Measurements from ENCODE around the gene RALGAPA1. TPM values are rescaled to one million over a fixed set of nuclear protein-coding genes. Genes with fewer than 3 reads are reported as not detected.
A peak's percentile ranks its signal among the peaks of the same experiment; 100 is the strongest.

The RALGAPA1 gene
- total RNA-seq, 3 donors from 2014 or later (not counting 1 experiment from before 2014, with no cell fraction given): 66.5 to 101 (median 90.7) TPM

DNA sequence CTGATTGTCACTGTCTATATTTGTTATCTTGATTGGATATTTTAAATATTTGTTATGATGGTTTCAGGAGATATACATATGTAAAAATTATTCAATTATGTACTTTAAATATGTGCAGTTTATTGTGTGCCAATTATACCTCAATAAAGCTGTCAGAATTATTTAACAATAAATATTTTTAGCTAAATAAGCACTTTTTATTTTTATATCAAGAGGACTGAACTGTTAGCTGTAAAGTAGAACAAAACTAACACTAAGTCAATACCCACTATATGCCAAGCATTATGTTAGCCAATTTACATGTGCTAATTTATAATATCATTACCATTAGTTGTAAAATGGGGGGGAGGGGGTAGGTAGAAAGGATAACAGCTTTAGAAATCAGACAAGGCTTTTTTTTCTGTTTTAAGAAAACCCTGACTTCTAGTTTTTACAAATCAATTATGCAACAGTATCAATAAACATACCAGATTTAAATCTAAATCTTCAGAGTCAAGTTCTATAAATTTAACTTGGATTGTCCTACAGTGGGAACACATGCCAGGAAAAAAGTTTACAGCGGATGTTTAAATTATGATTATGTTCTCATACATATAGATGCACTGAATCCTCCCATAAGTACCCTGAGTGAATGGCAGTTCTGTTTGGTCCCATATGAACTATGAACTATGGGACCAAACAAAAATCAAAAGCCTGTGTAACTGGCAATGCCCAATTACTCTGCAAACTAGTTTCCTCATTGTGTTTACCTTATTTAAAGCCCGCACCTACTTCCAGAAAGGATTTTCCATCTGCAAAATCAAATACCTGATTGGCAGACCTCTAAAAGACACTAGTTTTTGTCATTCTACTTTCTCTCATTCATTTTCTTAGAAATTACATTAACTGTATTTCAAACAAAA lies 2.8 kb downstream of the RALGAPA1 start:
- H3K4me3 ChIP-seq (ENCODE audit: low read length): no peak overlapping the region
- no peak for DNase-seq
- H3K27ac ChIP-seq (ENCODE audit: low read length): no peak overlapping the region
- Mint-ChIP-seq H3K27me3 (ENCODE audit: low read depth in 2 of 2) (no peaks in the 10 kb centered on the region), H3K9me3 (no peaks in the 10 kb centered on the region), H3K36me3 (no peaks in the 10 kb centered on the region), H3K27ac (peak overlapping the region in 1 of 2 donors; percentile 99), H3K4me1 (peaks cover 34 to 38% of the 10 kb centered on the region in 2 donors), H3K4me3 (no peak overlapping the region)
- ATAC-seq: no peak
- no peaks in the 10 kb centered on the region for H3K36me3 ChIP-seq (ENCODE audit: control insufficient read depth, insufficient read depth, low read length)
- H3K9me3 ChIP-seq (ENCODE audit: control insufficient read depth, insufficient read depth, low read length): no peaks in the 10 kb centered on the region
- WGBS (ENCODE audit: insufficient coverage): 100% methylated on average over 1 of the region's 2 CpGs
- peaks cover 10% of the 10 kb centered on the region for H3K4me1 ChIP-seq (ENCODE audit: control insufficient read depth, insufficient read depth, low read length)
- TF ChIP-seq, protein P1, sequence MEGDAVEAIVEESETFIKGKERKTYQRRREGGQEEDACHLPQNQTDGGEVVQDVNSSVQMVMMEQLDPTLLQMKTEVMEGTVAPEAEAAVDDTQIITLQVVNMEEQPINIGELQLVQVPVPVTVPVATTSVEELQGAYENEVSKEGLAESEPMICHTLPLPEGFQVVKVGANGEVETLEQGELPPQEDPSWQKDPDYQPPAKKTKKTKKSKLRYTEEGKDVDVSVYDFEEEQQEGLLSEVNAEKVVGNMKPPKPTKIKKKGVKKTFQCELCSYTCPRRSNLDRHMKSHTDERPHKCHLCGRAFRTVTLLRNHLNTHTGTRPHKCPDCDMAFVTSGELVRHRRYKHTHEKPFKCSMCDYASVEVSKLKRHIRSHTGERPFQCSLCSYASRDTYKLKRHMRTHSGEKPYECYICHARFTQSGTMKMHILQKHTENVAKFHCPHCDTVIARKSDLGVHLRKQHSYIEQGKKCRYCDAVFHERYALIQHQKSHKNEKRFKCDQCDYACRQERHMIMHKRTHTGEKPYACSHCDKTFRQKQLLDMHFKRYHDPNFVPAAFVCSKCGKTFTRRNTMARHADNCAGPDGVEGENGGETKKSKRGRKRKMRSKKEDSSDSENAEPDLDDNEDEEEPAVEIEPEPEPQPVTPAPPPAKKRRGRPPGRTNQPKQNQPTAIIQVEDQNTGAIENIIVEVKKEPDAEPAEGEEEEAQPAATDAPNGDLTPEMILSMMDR (IDR thresholded peaks at IDR 0.05): no peak
- no peaks in the 10 kb centered on the region for H3K27me3 ChIP-seq (ENCODE audit: control insufficient read depth, insufficient read depth, low read length)
- intact Hi-C loops (cut with micrococcal nuclease): loop anchor here (10.0 kb wide), 1 partner anchor 391 kb away; no protein-coding TSS in a partner anchor

DNA sequence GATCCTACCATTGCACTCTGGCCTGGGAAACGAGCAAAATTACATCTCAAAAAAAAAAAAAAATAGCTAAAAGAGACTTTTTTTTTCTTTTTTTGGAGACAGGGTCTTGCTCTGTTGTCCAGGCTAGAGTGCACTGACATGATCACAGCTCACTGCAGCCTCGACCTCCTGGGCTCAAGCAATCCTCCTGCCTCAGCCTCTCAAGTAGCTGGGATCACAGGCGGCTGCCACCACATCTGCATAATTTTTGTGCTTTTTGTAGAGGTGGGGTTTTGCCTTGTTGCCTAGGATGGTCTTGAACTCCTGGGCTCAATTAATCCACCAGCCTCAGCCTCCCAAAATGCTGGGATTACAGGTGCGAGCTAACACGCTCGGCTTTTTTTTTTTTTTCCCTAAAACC lies 11.3 kb downstream of the RALGAPA1 start:
- TF ChIP-seq, protein P1 (IDR thresholded peaks at IDR 0.05): no peak
- 94% methylated on average over 6 of the region's 6 CpGs for WGBS (ENCODE audit: insufficient coverage)

DNA sequence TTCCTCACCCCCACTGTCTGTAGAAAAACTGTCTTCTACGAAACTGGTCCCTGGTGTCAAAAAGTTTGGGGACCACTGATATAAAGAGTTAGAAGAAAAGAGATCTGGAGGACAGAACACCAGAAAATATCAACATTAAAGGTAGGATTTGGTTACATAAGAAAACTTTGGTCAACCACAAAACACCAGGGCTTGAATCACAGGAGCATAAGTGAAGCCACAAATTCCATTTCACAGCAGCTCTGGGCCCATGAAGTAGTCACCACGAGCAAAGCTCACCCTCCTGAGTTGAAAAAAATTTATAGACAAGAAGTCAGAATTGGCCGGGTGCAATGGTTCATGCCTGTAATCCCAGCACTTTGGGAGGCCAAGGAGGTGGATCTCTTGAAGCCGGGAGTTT lies 19.4 kb downstream of the RALGAPA1 start:
- no peaks in the 10 kb centered on the region for H3K9me3 ChIP-seq (ENCODE audit: control insufficient read depth, insufficient read depth, low read length)
- H3K4me3 ChIP-seq (ENCODE audit: low read length): no peak overlapping the region
- no peaks in the 10 kb centered on the region for H3K36me3 ChIP-seq (ENCODE audit: control insufficient read depth, insufficient read depth, low read length)
- H3K27me3 ChIP-seq (ENCODE audit: control insufficient read depth, insufficient read depth, low read length): no peaks in the 10 kb centered on the region
- Mint-ChIP-seq H3K4me3 (no peak overlapping the region), H3K27ac (no peak overlapping the region), H3K36me3 (no peaks in the 10 kb centered on the region), H3K27me3 (ENCODE audit: low read depth in 2 of 2) (no peaks in the 10 kb centered on the region), H3K4me1 (peaks cover 14 to 23% of the 10 kb centered on the region in 2 donors), H3K9me3 (no peaks in the 10 kb centered on the region)
- peak in 1 of 2 donors; percentile 17 for DNase-seq
- no peak overlapping the region for H3K27ac ChIP-seq (ENCODE audit: low read length)
- intact Hi-C loops (cut with micrococcal nuclease): no loop called here
- TF ChIP-seq, protein P1 (IDR thresholded peaks at IDR 0.05): no peak
- H3K4me1 ChIP-seq (ENCODE audit: control insufficient read depth, insufficient read depth, low read length): no peaks in the 10 kb centered on the region
- 47% methylated on average over 3 of the region's 4 CpGs for WGBS (ENCODE audit: insufficient coverage)
- peak in 1 of 3 donors; percentile 48 for ATAC-seq

More for the DNA sequence above, 11.3 kb downstream of the RALGAPA1 start:
- Histone ChIP-seq H3K27me3 (ENCODE audit: control insufficient read depth, insufficient read depth, low read length) (no peaks in the 10 kb centered on the region), H3K36me3 (ENCODE audit: control insufficient read depth, insufficient read depth, low read length) (no peaks in the 10 kb centered on the region), H3K4me3 (ENCODE audit: low read length) (no peak overlapping the region), H3K4me1 (ENCODE audit: control insufficient read depth, insufficient read depth, low read length) (no peaks in the 10 kb centered on the region), H3K9me3 (ENCODE audit: control insufficient read depth, insufficient read depth, low read length) (no peaks in the 10 kb centered on the region), H3K27ac (ENCODE audit: low read length) (no peak overlapping the region)
- no peak for DNase-seq
- no peaks in the 10 kb centered on the region for H3K36me3 Mint-ChIP-seq
- no peaks in the 10 kb centered on the region for H3K9me3 Mint-ChIP-seq
- intact Hi-C loops (cut with micrococcal nuclease): no loop called here
- peaks cover 19 to 26% of the 10 kb centered on the region in 2 donors for H3K4me1 Mint-ChIP-seq
- no peak overlapping the region for H3K4me3 Mint-ChIP-seq
- H3K27ac Mint-ChIP-seq: no peak overlapping the region
- H3K27me3 Mint-ChIP-seq (ENCODE audit: low read depth in 2 of 2): no peaks in the 10 kb centered on the region
- ATAC-seq: no peak

All from natural killer cell (primary cell).